GM13977 (cell line): Measurements from ENCODE around the gene UBL7.

Experiments used
- DNase-seq: peaks from one replicate; pipeline ENCODE4 v3.0.0; 2012; ENCODE audit warnings: low spot score
- in situ Hi-C: fragments of 300-500 bp; cut with MboI; formaldehyde crosslinking; loops from one replicate; pipeline ENCODE4 v1.12.0; 2022; ENCODE audit warnings: low sequenced_read_pairs, low pct_unique_long_range_greater_than_20kb, mixed read lengths, inconsistent platforms; ENCODE audit not compliant: unreplicated experiment
- TF ChIP-seq, protein P1 (sequence below): IDR thresholded peaks from 2 replicates; pipeline ENCODE4 v1.5.1; 2012; ENCODE audit warnings: mild to moderate bottlenecking, control low read depth; ENCODE audit not compliant: insufficient read depth; ENCODE audit errors: extremely low read depth, missing control alignments

The UBL7 gene

GRCh38 chr15:74406992-74407705, 53.8 kb downstream of the UBL7 start:
- no peak for DNase-seq
- TF ChIP-seq, protein P1, sequence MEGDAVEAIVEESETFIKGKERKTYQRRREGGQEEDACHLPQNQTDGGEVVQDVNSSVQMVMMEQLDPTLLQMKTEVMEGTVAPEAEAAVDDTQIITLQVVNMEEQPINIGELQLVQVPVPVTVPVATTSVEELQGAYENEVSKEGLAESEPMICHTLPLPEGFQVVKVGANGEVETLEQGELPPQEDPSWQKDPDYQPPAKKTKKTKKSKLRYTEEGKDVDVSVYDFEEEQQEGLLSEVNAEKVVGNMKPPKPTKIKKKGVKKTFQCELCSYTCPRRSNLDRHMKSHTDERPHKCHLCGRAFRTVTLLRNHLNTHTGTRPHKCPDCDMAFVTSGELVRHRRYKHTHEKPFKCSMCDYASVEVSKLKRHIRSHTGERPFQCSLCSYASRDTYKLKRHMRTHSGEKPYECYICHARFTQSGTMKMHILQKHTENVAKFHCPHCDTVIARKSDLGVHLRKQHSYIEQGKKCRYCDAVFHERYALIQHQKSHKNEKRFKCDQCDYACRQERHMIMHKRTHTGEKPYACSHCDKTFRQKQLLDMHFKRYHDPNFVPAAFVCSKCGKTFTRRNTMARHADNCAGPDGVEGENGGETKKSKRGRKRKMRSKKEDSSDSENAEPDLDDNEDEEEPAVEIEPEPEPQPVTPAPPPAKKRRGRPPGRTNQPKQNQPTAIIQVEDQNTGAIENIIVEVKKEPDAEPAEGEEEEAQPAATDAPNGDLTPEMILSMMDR = no peak

DNA sequence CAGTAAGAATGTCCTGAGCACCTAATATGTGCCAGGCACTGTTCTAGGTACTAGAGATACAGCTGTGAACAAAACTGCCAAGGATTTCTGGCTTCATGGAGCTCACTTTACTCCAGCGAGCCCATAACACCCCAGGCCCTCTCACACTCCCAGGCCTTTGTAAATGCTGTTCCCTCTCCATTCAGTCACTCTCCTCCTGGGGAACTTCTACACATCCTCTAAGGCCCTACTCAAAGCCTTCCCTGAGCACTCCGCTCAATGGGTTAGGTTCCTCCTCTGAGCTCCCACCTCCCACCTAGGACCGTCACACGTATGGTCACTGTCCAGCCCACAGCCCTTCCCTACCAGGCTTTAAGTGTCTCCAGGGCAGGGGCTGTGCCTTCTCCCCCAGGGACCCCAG, 54.4 kb downstream of the UBL7 start:
- in situ Hi-C loops = no loop called here
- TF ChIP-seq, protein P1 = no peak
- DNase-seq = no peak

More at GRCh38 chr15:74406992-74407705, 53.8 kb downstream of the UBL7 start:
- in situ Hi-C loops = no loop called here

DNA sequence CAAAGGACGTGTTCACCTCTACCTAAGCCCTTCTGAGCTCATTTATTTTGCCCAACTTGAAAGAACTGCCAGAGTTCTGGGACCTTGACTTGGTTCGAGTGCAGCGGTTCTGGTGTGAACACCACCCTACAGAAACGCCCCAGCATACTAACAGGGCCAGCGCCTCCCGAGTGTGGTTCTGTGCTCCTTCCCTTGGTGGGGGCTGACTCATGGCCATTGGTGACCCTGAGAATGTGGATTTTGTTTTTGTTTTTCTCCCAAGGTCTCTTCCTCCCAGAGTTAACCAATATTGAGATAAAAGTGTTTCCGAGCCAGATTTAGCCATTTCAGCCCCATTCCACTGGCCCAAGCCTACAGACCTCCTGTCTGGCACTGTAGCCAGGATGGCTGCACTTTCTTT, 55.1 kb downstream of the UBL7 start:
- TF ChIP-seq, protein P1 = no peak
- in situ Hi-C loops = no loop called here
- no peak for DNase-seq

- DNase-seq = peak; percentile 73
- TF ChIP-seq, protein P1 = no peak
- in situ Hi-C loops = no loop called here
These were observed 56.9 kb downstream of the UBL7 start for GRCh38 chr15:74403991-74404563.

DNA sequence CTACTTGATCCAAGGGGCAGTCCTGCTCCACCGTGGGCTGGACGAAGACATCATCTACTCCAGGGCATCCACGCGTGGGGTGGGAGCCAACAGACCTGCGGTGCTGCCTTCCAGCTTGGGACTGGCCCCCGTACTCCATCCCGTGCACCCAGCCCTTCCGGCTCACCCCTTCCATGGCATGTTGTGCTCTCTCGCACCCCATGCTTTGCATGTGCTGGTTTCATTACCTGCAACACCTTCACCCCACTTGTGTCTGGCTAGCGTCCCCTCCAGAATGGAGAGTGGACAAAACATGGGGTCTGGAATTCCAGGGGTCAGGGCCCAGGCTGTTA, 57.4 kb downstream of the UBL7 start:
- no peak for DNase-seq
- TF ChIP-seq, protein P1 = no peak
- in situ Hi-C loops = no loop called here

DNA sequence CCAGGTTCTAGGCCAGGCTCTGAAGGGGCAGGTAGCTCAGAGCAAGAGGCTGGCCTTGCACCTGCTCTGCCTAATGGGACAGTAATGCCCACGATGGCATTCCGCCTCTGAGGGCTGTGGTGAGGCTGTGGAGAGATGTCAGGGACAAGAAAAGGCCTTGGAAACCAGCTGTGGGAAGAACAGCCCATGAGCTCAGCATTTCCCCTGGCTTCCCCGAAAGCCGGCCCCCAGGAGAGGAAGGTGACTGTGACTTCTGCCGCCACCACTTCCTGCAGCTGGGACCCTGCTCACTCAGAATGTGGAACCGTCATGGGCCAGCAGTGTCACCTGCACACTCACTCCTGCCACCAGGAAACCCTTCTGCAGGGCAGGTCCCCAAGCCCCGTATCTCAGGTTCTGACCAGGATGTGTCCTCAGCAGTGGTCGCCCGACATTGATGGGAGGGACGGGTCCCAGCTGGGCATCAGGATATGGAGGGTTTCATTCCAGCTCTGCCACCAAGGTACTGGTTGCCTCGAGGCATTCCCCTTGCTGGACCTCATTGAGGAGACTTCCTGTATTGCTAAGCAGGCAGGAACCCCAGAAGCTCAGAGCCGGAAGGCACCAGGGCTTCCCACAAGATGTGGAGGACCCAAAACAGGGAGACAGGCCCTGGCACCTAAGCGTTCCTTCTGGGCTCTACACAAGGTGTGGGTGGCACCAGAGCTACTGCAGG, 57.9 kb downstream of the UBL7 start:
- TF ChIP-seq, protein P1 = no peak
- DNase-seq = peak; percentile 73
- in situ Hi-C loops = no loop called here
